GM23338 (cell line): ENCODE data around the gene BMF.

Source experiments
- CTCF ChIP-seq, 2 experiments: fragments of 200-600 bp in 1 of 2; sonication (generic) in 1 of 2; conservative IDR thresholded peaks; 2 replicates each; pipeline versions ENCODE4 v1.5.1 to v1.6.1; 2016 to 2017; ENCODE audit warnings: antibody characterized with exemption in 2 of 2, low read depth in 2 of 2, mild to moderate bottlenecking in 2 of 2, moderate library complexity in 1 of 2
- EZH2 ChIP-seq: fragments of 200-600 bp; sonication (generic); IDR thresholded peaks from one replicate; pipeline ENCODE4 v1.8.0; 2017; ENCODE audit warnings: antibody characterized with exemption, mild to moderate bottlenecking, low read depth; ENCODE audit not compliant: unreplicated experiment
- EZH2phosphoT487 ChIP-seq: fragments of 200-600 bp; sonication (generic); IDR thresholded peaks from one replicate; pipeline ENCODE4 v1.8.1; 2018; ENCODE audit warnings: antibody characterized with exemption; ENCODE audit not compliant: unreplicated experiment
- JUNB ChIP-seq: IDR thresholded peaks from one replicate; pipeline ENCODE4 v1.6.1; 2016; ENCODE audit warnings: antibody characterized with exemption; ENCODE audit not compliant: unreplicated experiment
- NANOG ChIP-seq: IDR thresholded peaks from 2 replicates; pipeline ENCODE4 v1.6.1; 2016; ENCODE audit warnings: antibody characterized with exemption, borderline replicate concordance
- POLR2AphosphoS5 ChIP-seq: IDR thresholded peaks from 2 replicates; pipeline ENCODE4 v1.6.1; 2016; ENCODE audit warnings: antibody characterized with exemption, low read depth
- REST ChIP-seq: IDR thresholded peaks from one replicate; pipeline ENCODE4 v1.6.1; 2018; ENCODE audit warnings: antibody characterized with exemption; ENCODE audit not compliant: unreplicated experiment
- STAT1 ChIP-seq: IDR thresholded peaks from one replicate; pipeline ENCODE4 v1.6.1; 2016; ENCODE audit warnings: antibody characterized with exemption; ENCODE audit not compliant: unreplicated experiment
- ZNF331 ChIP-seq: fragments of 250-450 bp; sonication (Bioruptor Pico); IDR thresholded peaks from 2 replicates; pipeline ENCODE4 v1.5.0; 2020; ENCODE audit warnings: low read depth, mild to moderate bottlenecking, moderate library complexity
- ZNF462 ChIP-seq: fragments of 250-450 bp; sonication (Bioruptor Pico); IDR thresholded peaks from 2 replicates; pipeline ENCODE4 v1.5.0; 2020; ENCODE audit warnings: mild to moderate bottlenecking, moderate library complexity

- TF ChIP-seq POLR2AphosphoS5 (no peak), CTCF (conservative IDR thresholded peaks at IDR 0.05; ENCODE audit: low read depth in 2 of 2) (no peak), EZH2 (no peak), EZH2phosphoT487 (no peak), ZNF462 (CRISPR knock-in tag) (no peak), REST (no peak), JUNB (no peak), ZNF331 (CRISPR knock-in tag) (no peak), STAT1 (no peak), NANOG (no peak)
Measured at GRCh38 chr15:40081691-40082194, 26.9 kb downstream of the BMF start.
